H9 (cell line): ENCODE results near the gene WDR37. TPM values are rescaled to one million over a fixed set of nuclear protein-coding genes. Genes with fewer than 3 reads are reported as not detected.

Experiments
- DNase-seq: peaks from one replicate; pipeline ENCODE4 v3.0.0-alpha.2; 2017
- H2AFZ ChIP-seq: one replicate; pipeline ENCODE4 v1.6.1; 2013; ENCODE audit warnings: mild to moderate bottlenecking, low read length, control low read depth, moderate library complexity
- H2AK5ac ChIP-seq: 2 replicates; pipeline ENCODE4 v1.6.1; 2013; ENCODE audit warnings: low read length, control low read depth, mixed read lengths; ENCODE audit not compliant: insufficient read length
- H2BK120ac ChIP-seq: one replicate; pipeline ENCODE4 v1.6.1; 2013; ENCODE audit warnings: low read depth, mild to moderate bottlenecking, low read length, control low read depth, inconsistent platforms; ENCODE audit not compliant: poor library complexity, severe bottlenecking
- H2BK12ac ChIP-seq: 2 replicates; pipeline ENCODE4 v1.6.1; 2013; ENCODE audit warnings: low read length, control low read depth, mixed read lengths, low read depth; ENCODE audit not compliant: insufficient read length
- H2BK15ac ChIP-seq: 2 replicates; pipeline ENCODE4 v1.6.1; 2013; ENCODE audit warnings: low read depth, low read length, control low read depth
- H2BK20ac ChIP-seq: one replicate; pipeline ENCODE4 v1.6.1; 2013; ENCODE audit warnings: low read depth, mild to moderate bottlenecking, low read length, control low read depth, inconsistent platforms; ENCODE audit not compliant: poor library complexity, severe bottlenecking
- H2BK5ac ChIP-seq: 2 replicates; pipeline ENCODE4 v1.6.1; 2013; ENCODE audit warnings: low read length, control low read depth, mixed read lengths; ENCODE audit not compliant: insufficient read length
- H3K14ac ChIP-seq: 2 replicates; pipeline ENCODE4 v1.6.1; 2013; ENCODE audit warnings: low read length, control low read depth; ENCODE audit not compliant: insufficient read depth
- H3K18ac ChIP-seq: 2 replicates; pipeline ENCODE4 v1.6.1; 2013; ENCODE audit warnings: low read depth, mild to moderate bottlenecking, mixed read lengths, low read length, control low read depth; ENCODE audit not compliant: insufficient read length
- H3K23ac ChIP-seq: 2 replicates; pipeline ENCODE4 v1.6.1; 2013; ENCODE audit warnings: low read length, control low read depth, mixed read lengths, low read depth; ENCODE audit not compliant: insufficient read length
- H3K23me2 ChIP-seq: 2 replicates; pipeline ENCODE4 v1.6.1; 2013; ENCODE audit warnings: low read depth, mild to moderate bottlenecking, mixed read lengths, low read length, control low read depth; ENCODE audit not compliant: insufficient read length, poor library complexity, severe bottlenecking
- H3K27ac ChIP-seq: 2 replicates; pipeline ENCODE4 v1.5.1; 2013; ENCODE audit warnings: low read length, control low read depth, mixed read lengths, low read depth; ENCODE audit not compliant: insufficient read length
- H3K27me3 ChIP-seq: 2 replicates; pipeline ENCODE4 v1.6.1; 2013; ENCODE audit warnings: low read length, control low read depth, inconsistent platforms; ENCODE audit not compliant: insufficient read depth
- H3K4ac ChIP-seq: 2 replicates; pipeline ENCODE4 v1.6.1; 2013; ENCODE audit warnings: low read depth, mild to moderate bottlenecking, control low read depth, inconsistent platforms, low read length, moderate library complexity
- H3K4me1 ChIP-seq: 2 replicates; pipeline ENCODE4 v1.6.1; 2013; ENCODE audit warnings: low read length, control low read depth, inconsistent platforms; ENCODE audit not compliant: insufficient read depth
- H3K4me2 ChIP-seq: 2 replicates; pipeline ENCODE4 v1.6.1; 2013; ENCODE audit warnings: low read length, control low read depth, mixed read lengths; ENCODE audit not compliant: insufficient read length, insufficient read depth
- H3K56ac ChIP-seq: 2 replicates; pipeline ENCODE4 v1.6.1; 2013; ENCODE audit warnings: low read depth, mild to moderate bottlenecking, mixed read lengths, low read length, control low read depth; ENCODE audit not compliant: insufficient read length
- H3K79me1 ChIP-seq: 2 replicates; pipeline ENCODE4 v1.6.1; 2013; ENCODE audit warnings: low read depth, mild to moderate bottlenecking, moderate library complexity, low read length, control low read depth, inconsistent platforms; ENCODE audit not compliant: insufficient read depth, poor library complexity, severe bottlenecking
- H3K79me2 ChIP-seq: 2 replicates; pipeline ENCODE4 v1.6.1; 2013; ENCODE audit warnings: low read length, control low read depth, inconsistent platforms; ENCODE audit not compliant: insufficient read depth
- H3K9ac ChIP-seq: 2 replicates; pipeline ENCODE4 v1.6.1; 2013; ENCODE audit warnings: low read length, control low read depth, mixed read lengths; ENCODE audit not compliant: insufficient read length; ENCODE audit errors: extremely low read depth
- H3K9me3 ChIP-seq: one replicate; pipeline ENCODE4 v1.6.1; 2013; ENCODE audit warnings: low read depth, low read length, inconsistent platforms; ENCODE audit not compliant: control insufficient read depth
- H3T11ph ChIP-seq: one replicate; pipeline ENCODE4 v1.6.1; 2013; ENCODE audit warnings: mild to moderate bottlenecking, low read length, control low read depth, inconsistent platforms
- H4K20me1 ChIP-seq: one replicate; pipeline ENCODE4 v1.6.1; 2013; ENCODE audit not compliant: control insufficient read depth, insufficient read length, insufficient read depth
- H4K5ac ChIP-seq: 2 replicates; pipeline ENCODE4 v1.6.1; 2013; ENCODE audit warnings: low read depth, mild to moderate bottlenecking, mixed read lengths, low read length, control low read depth; ENCODE audit not compliant: insufficient read length
- H4K8ac ChIP-seq: replicated peaks from 2 replicates; pipeline ENCODE4 v1.6.1; 2013; ENCODE audit warnings: low read length, control low read depth, mixed read lengths, low read depth; ENCODE audit not compliant: insufficient read length
- H4K91ac ChIP-seq: 2 replicates; pipeline ENCODE4 v1.6.1; 2013; ENCODE audit warnings: low read depth, mild to moderate bottlenecking, moderate library complexity, mixed read lengths, low read length, control low read depth; ENCODE audit not compliant: insufficient read length
- H3K27ac Mint-ChIP-seq, 3 experiments: 2 replicates in 2 of 3; 3 replicates in 1 of 3; pipeline ENCODE4 v1.8.0; 2020 to 2021; ENCODE audit warnings: mixed read lengths in 3 of 3, mild to moderate bottlenecking in 1 of 3, moderate library complexity in 1 of 3
- H3K27me3 Mint-ChIP-seq: 2 replicates; pipeline ENCODE4 v1.8.0; 2021; ENCODE audit warnings: low read depth, mild to moderate bottlenecking, moderate library complexity, mixed read lengths
- H3K36me3 Mint-ChIP-seq, 3 experiments: 2 replicates in 2 of 3; 3 replicates in 1 of 3; pipeline ENCODE4 v1.8.0; 2020 to 2021; ENCODE audit warnings: low read depth in 3 of 3, mixed read lengths in 3 of 3; ENCODE audit not compliant: insufficient read depth in 1 of 3
- H3K4me1 Mint-ChIP-seq, 2 experiments: 2 replicates each; pipeline ENCODE4 v1.8.0; 2020; ENCODE audit warnings: mixed read lengths in 2 of 2
- H3K4me3 Mint-ChIP-seq, 2 experiments: 2 replicates in 1 of 2; 3 replicates in 1 of 2; pipeline ENCODE4 v1.8.0; 2020 to 2021; ENCODE audit warnings: mild to moderate bottlenecking in 2 of 2, mixed read lengths in 2 of 2, moderate library complexity in 1 of 2
- H3K9me3 Mint-ChIP-seq, 2 experiments: 2 replicates in 1 of 2; 3 replicates in 1 of 2; pipeline ENCODE4 v1.8.0; 2020; ENCODE audit warnings: mild to moderate bottlenecking in 2 of 2, mixed read lengths in 2 of 2, moderate library complexity in 1 of 2
- WGBS: extraction: QIAGEN DNeasy Blood & Tissue Kit; methylation state at CpG from one replicate; pipeline ENCODE4 v1.1.7; 2013; ENCODE audit warnings: missing lambda C conversion rate, low lambda C conversion rate, mixed read lengths; ENCODE audit not compliant: insufficient read length; ENCODE audit errors: extremely low coverage; 5-methylcytosine and 5-hydroxymethylcytosine counted together
- total RNA-seq: library from RNA; stranded (reverse); gene quantifications from 2 replicates; pipeline ENCODE4 v1.2.1, GENCODE V29; 2021
- TF ChIP-seq, protein P1 (sequence below): fragments of 200-600 bp; sonication (generic); conservative IDR thresholded peaks from 3 replicates; pipeline ENCODE4 v1.8.0; 2021; ENCODE audit warnings: antibody characterized with exemption, mild to moderate bottlenecking

Gene WDR37
- total RNA-seq, 1 experiment from 2014 or later: 13.1 TPM

DNA sequence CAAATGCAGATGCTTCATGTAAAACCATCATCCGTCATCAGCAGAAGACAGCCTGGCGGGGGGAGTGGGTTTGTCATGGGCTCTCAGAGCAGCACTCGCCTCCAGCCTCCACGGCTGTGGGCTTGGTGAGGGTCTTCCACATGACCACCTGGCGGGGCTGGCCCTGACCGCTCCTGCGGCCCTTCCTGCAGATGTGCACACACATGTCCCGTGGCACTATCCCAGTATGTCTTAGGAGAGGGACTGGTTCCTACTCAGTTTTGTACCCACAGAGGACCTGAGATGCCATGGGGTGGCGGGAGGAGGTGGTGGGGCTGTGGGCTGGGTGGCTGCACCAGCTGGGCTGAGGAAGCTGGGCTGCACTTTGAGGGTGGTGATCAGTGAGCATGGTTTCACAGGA, 35.2 kb upstream of the WDR37 start:
- Histone ChIP-seq H3K79me1 (no peaks in the 10 kb centered on the region), H3K27me3 (no peaks in the 10 kb centered on the region), H4K20me1 (no peaks in the 10 kb centered on the region), H2BK5ac (no peak overlapping the region), H3K18ac (no peak overlapping the region), H4K5ac (no peak overlapping the region), H3T11ph (no peak overlapping the region), H3K27ac (no peak overlapping the region), H3K56ac (no peak overlapping the region), H3K4ac (no peak overlapping the region), H3K4me2 (no peak overlapping the region), H2AK5ac (no peak overlapping the region), H3K23me2 (no peaks in the 10 kb centered on the region), H3K14ac (no peak overlapping the region), H2BK12ac (no peak overlapping the region), H2AFZ (no peak overlapping the region), H2BK15ac (no peak overlapping the region), H2BK20ac (no peak overlapping the region), H3K4me1 (no peaks in the 10 kb centered on the region), H3K9me3 (no peaks in the 10 kb centered on the region), H3K79me2 (no peaks in the 10 kb centered on the region), H3K9ac (no peak overlapping the region), H4K8ac (no peak overlapping the region), H4K91ac (no peak overlapping the region), H2BK120ac (no peak overlapping the region), H3K23ac (no peak overlapping the region)
- peak overlapping the region in 1 of 3 experiments; percentile 17; a peak in 2 of 7 replicates for H3K27ac Mint-ChIP-seq
- 0 out of 5 replicates have a peak, but pooled peaks cover 0 to 2% of the 10 kb centered on the region in 2 experiments for H3K9me3 Mint-ChIP-seq
- no peaks in the 10 kb centered on the region for H3K27me3 Mint-ChIP-seq
- TF ChIP-seq, protein P1, sequence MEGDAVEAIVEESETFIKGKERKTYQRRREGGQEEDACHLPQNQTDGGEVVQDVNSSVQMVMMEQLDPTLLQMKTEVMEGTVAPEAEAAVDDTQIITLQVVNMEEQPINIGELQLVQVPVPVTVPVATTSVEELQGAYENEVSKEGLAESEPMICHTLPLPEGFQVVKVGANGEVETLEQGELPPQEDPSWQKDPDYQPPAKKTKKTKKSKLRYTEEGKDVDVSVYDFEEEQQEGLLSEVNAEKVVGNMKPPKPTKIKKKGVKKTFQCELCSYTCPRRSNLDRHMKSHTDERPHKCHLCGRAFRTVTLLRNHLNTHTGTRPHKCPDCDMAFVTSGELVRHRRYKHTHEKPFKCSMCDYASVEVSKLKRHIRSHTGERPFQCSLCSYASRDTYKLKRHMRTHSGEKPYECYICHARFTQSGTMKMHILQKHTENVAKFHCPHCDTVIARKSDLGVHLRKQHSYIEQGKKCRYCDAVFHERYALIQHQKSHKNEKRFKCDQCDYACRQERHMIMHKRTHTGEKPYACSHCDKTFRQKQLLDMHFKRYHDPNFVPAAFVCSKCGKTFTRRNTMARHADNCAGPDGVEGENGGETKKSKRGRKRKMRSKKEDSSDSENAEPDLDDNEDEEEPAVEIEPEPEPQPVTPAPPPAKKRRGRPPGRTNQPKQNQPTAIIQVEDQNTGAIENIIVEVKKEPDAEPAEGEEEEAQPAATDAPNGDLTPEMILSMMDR: no peak
- peaks cover 4 to 9% of the 10 kb centered on the region in 2 experiments; a peak in 3 of 4 replicates for H3K4me1 Mint-ChIP-seq
- no CpG with 5 or more reads among the region's 9 CpGs for WGBS
- no peak for DNase-seq
- H3K4me3 Mint-ChIP-seq: no peak overlapping the region
- H3K36me3 Mint-ChIP-seq: peaks cover 30 to 52% (median 43%) of the 10 kb centered on the region in 3 experiments
